Measurements from ENCODE around the gene RUVBL2.
A peak's percentile ranks its signal among the peaks of the same experiment; 100 is the strongest.
"Not testable (repeated sequence)": the region's sequence is repeated elsewhere in the genome, so short reads cannot be mapped to it uniquely, and the experiment has no call there.

The RUVBL2 gene

DNA sequence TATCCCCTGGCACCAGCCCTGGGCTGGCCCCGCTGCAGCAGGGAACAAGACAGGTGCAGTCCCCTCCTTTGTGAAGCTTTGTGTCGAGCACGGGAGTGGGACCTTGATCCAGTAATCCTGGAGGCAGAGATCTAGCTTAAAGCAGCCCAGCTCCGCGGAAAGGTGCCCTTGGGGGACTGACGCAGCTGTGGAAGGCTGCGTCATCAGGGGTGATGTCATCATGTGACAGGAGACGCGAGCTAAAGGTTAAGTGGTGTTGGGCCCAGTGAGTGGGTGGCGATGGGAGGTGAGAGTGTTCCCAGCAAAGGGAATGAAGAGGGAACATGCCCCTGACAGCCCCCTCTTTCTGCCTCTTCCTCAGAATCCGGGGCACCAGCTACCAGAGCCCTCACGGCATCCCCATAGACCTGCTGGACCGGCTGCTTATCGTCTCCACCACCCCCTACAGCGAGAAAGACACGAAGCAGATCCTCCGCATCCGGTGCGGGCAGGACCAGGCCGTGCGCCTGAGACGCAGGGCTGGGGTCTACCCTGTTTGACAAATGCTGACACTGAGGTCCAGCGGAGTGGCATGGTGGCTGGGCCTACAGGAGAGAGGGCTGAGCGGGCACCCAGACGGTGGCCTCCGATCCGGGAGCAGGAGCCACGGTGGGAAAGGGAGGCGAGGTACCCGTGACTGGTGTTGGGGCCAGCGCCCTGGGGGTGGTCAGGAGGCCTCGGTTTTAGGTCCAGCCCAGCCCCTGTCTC is 20.6 kb downstream of the RUVBL2 start:
- no peak for TF ChIP-seq CTCF (conservative IDR thresholded peaks at IDR 0.05; ENCODE audit: low read depth)
- CTCF ChIA-PET: no interaction called here
- peak overlapping the region; percentile 56 for H3K27ac ChIP-seq
- POLR2A ChIA-PET (ENCODE audit: low non-redundant PET): interaction anchor here (0.7 kb wide), 2 partner anchors 36 to 843 kb away, joined by 3 to 4 read pairs; no protein-coding TSS in a partner anchor
- DNase-seq (ENCODE audit: low spot score): peak; percentile 50

DNA sequence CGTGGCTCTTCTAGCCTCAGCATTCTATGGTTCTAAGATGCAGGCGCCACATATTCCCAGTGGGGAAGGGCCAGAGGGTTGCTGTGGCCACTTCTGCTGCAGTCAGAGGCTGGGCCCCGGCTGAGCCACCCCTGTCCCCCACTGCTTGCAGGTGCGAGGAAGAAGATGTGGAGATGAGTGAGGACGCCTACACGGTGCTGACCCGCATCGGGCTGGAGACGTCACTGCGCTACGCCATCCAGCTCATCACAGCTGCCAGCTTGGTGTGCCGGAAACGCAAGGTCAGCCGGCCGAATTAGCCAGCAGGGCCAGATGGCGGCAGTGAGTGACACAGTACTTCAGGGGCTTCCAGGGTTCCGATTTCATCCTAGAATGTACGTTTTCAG is 21.2 kb downstream of the RUVBL2 start:
- ChIA-PET CTCF (interaction anchor here (1.0 kb wide), 1 partner anchor 54 kb away, joined by 3 read pairs; no protein-coding TSS in a partner anchor), POLR2A (ENCODE audit: low non-redundant PET) (no interaction called here)
- peak overlapping the region; percentile 56 for H3K27ac ChIP-seq
- no peak for TF ChIP-seq CTCF (conservative IDR thresholded peaks at IDR 0.05; ENCODE audit: low read depth)
- no peak for DNase-seq (ENCODE audit: low spot score)

- TF ChIP-seq CTCF (conservative IDR thresholded peaks at IDR 0.05; ENCODE audit: low read depth): no peak
- peak overlapping the region; percentile 56 for H3K27ac ChIP-seq
- DNase-seq (ENCODE audit: low spot score): no peak
- ChIA-PET POLR2A (ENCODE audit: low non-redundant PET) (no interaction called here), CTCF (interaction anchor here (0.5 to 1.0 kb wide), 2 partner anchors 41 to 53 kb away, joined by 3 to 4 read pairs; no protein-coding TSS in a partner anchor)
Measured at GRCh38 chr19:49016067-49016839, 22.6 kb downstream of the RUVBL2 start.

DNA sequence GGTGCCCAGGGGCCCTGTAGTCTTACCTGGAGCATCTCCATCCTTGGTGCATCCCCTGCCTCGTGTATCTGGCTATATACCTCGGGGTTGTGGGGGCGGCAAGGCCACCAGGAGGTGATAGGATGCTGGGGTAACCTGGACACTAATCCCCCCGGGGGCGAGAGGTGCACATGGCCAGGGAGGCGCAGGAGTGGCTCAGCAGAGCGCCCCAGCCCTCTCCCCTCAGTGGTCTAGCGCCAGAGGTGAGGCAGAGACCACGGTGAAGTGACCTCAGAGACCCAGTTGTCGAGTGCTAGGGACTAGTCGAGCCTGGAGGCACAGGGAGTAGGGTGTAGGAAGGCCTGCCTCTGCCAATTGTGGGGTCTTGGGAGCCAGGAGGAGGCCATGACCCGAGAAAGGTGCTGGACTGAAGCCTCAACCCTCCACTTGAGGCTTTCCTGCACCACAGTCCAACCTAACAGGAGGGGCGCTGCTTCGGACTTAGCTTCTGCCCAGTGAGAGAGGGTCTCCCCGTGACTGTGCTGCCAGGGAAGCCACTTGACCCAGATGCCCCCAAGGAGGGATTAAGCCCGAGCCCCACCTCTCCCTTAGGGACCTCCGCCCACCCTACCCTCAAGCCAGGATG is 23.5 kb downstream of the RUVBL2 start, which contains the start of gene LHB:
TSS of gene LHB (minus strand) at position 51 of the 625 bp plus-strand sequence. CDS start at position 41, 10 bp downstream.
- CTCF ChIA-PET: no interaction called here
- DNase-seq (ENCODE audit: low spot score): no peak

DNA sequence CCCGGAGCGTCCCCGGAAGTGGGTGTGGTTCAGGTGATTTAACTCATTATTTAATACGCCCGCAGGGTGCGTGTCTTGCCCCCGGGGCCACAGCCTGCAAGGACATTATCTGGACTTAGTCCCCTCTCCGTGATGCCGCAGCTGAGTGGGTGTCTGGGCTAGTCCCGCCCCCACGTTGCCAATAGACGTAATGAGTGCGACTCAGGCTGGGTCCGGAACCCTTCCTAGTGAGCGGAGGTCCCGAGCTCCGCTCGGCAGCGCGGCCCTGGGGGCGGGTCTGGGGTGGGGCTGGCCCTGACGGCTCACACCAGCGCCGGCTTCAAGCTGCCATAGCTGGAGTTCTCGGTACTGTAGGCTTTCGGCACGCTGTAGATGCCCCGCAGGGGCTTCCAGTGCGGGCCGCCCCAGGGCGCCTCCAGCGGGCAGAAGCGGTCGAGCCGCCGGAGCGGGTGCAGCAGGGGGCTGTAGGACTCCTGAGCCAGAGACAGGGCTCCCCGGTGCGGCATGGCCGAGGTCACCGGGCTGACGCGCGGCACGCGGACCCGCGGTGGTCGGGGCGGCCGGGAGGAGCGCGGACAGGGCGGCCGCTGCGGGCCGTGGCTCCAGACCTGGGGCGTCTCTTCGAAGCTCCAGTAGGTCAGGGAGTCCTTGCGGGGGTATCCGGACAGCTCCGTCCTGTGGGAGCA is 24.1 kb downstream of the RUVBL2 start:
- no peak for DNase-seq (ENCODE audit: low spot score)
- TF ChIP-seq CTCF (conservative IDR thresholded peaks at IDR 0.05; ENCODE audit: low read depth): peak; percentile 71
- H3K27ac ChIP-seq: peak overlapping the region; percentile 65
- ChIA-PET POLR2A (ENCODE audit: low non-redundant PET) (no interaction called here), CTCF (no interaction called here)

More for the DNA sequence above, 23.5 kb downstream of the RUVBL2 start, which contains the start of gene LHB:
- H3K27ac ChIP-seq: peak within 1 kb of the TSS; percentile 65
- no peak for TF ChIP-seq CTCF (conservative IDR thresholded peaks at IDR 0.05; ENCODE audit: low read depth)
- POLR2A ChIA-PET (ENCODE audit: low non-redundant PET): no interaction called here

GRCh38 chr19:49018388-49019241 is 24.9 kb downstream of the RUVBL2 start:
- DNase-seq (ENCODE audit: low spot score): not testable (repeated sequence)
- peak overlapping the region; percentile 65 for H3K27ac ChIP-seq
- POLR2A ChIA-PET (ENCODE audit: low non-redundant PET): interaction anchor here (0.6 kb wide), 1 partner anchor 11 kb away, joined by 10 read pairs; no protein-coding TSS in a partner anchor
- CTCF ChIA-PET: interaction anchor here (0.7 to 1.2 kb wide), 2 partner anchors 26 to 76 kb away, joined by 3 read pairs; partner anchors contain the start of gene GYS1

Measured in RWPE1 (cell line).